GM12878 (cell line): ENCODE results near the gene TMEM237.

Experiments
- CBX5 ChIP-seq: sonication (generic); IDR thresholded peaks from 2 replicates; pipeline ENCODE4 v1.6.1; 2016; ENCODE audit warnings: low read depth, moderate library complexity, mild to moderate bottlenecking, inconsistent platforms
- CTCF ChIP-seq, 3 experiments: IDR thresholded peaks in 2 of 3; conservative IDR thresholded peaks in 1 of 3; 2 replicates each; pipeline ENCODE4 v1.5.1; 2011; ENCODE audit warnings: low read depth in 3 of 3, low read length in 3 of 3, mild to moderate bottlenecking in 3 of 3, control low read depth in 2 of 3, moderate library complexity in 2 of 3, inconsistent platforms in 1 of 3, mixed read lengths in 1 of 3; ENCODE audit not compliant: control insufficient read depth in 2 of 3, insufficient read depth in 1 of 3; ENCODE audit errors: extremely low read depth in 1 of 3
- EZH2 ChIP-seq: IDR thresholded peaks from 2 replicates; pipeline ENCODE4 v1.6.1; 2012; ENCODE audit warnings: low read depth, mild to moderate bottlenecking, control low read depth, inconsistent platforms, low read length, borderline replicate concordance; ENCODE audit not compliant: control insufficient read depth
- FOXK2 ChIP-seq: fragments of 450-650 bp; IDR thresholded peaks from 2 replicates; pipeline ENCODE4 v1.6.1; 2017; ENCODE audit warnings: mild to moderate bottlenecking, moderate library complexity
- GABPA ChIP-seq: IDR thresholded peaks from 2 replicates; pipeline ENCODE4 v1.6.1; 2014; ENCODE audit warnings: antibody characterized with exemption, low read depth, mild to moderate bottlenecking, inconsistent platforms
- HDAC2 ChIP-seq: fragments of 200-600 bp; sonication (generic); IDR thresholded peaks from 2 replicates; pipeline ENCODE4 v1.6.1; 2017
- MAX ChIP-seq: IDR thresholded peaks from 2 replicates; pipeline ENCODE4 v1.6.1; 2012; ENCODE audit warnings: low read depth, low read length, improper control_type of control experiment
- POLR2A ChIP-seq: IDR thresholded peaks from 2 replicates; pipeline ENCODE4 v1.6.1; 2011; ENCODE audit warnings: low read depth, mild to moderate bottlenecking, low read length
- POLR2AphosphoS5 ChIP-seq: IDR thresholded peaks from 2 replicates; pipeline ENCODE4 v1.6.1; 2011; ENCODE audit warnings: mild to moderate bottlenecking, low read length, inconsistent platforms
- SPI1 ChIP-seq: IDR thresholded peaks from 2 replicates; pipeline ENCODE4 v1.6.1; 2011; ENCODE audit warnings: low read depth, mild to moderate bottlenecking, low read length, moderate library complexity, borderline replicate concordance; ENCODE audit not compliant: insufficient read depth
- TF ChIP-seq, protein P1 (sequence below): IDR thresholded peaks from 2 replicates; pipeline ENCODE4 v1.6.1; 2012; ENCODE audit warnings: low read depth, low read length, improper control_type of control experiment

- TF ChIP-seq FOXK2 (no peak), POLR2A (no peak), CBX5 (no peak), HDAC2 (no peak), CTCF (IDR thresholded peaks at IDR 0.05 in 2 of 3, conservative IDR thresholded peaks at IDR 0.05 in 1 of 3; ENCODE audit: control insufficient read depth in 2 of 3, extremely low read depth in 1 of 3, insufficient read depth in 1 of 3, low read depth in 3 of 3, low read length in 3 of 3) (no peak), POLR2AphosphoS5 (no peak), EZH2 (no peak), MAX (no peak), GABPA (no peak), SPI1 (no peak)
- TF ChIP-seq, protein P1, sequence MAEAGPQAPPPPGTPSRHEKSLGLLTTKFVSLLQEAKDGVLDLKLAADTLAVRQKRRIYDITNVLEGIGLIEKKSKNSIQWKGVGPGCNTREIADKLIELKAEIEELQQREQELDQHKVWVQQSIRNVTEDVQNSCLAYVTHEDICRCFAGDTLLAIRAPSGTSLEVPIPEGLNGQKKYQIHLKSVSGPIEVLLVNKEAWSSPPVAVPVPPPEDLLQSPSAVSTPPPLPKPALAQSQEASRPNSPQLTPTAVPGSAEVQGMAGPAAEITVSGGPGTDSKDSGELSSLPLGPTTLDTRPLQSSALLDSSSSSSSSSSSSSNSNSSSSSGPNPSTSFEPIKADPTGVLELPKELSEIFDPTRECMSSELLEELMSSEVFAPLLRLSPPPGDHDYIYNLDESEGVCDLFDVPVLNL, result no peak
Observed at GRCh38 chr2:201633661-201634249, 9.5 kb downstream of the TMEM237 start.
